Measurements from ENCODE around the gene GAB3.

DNA sequence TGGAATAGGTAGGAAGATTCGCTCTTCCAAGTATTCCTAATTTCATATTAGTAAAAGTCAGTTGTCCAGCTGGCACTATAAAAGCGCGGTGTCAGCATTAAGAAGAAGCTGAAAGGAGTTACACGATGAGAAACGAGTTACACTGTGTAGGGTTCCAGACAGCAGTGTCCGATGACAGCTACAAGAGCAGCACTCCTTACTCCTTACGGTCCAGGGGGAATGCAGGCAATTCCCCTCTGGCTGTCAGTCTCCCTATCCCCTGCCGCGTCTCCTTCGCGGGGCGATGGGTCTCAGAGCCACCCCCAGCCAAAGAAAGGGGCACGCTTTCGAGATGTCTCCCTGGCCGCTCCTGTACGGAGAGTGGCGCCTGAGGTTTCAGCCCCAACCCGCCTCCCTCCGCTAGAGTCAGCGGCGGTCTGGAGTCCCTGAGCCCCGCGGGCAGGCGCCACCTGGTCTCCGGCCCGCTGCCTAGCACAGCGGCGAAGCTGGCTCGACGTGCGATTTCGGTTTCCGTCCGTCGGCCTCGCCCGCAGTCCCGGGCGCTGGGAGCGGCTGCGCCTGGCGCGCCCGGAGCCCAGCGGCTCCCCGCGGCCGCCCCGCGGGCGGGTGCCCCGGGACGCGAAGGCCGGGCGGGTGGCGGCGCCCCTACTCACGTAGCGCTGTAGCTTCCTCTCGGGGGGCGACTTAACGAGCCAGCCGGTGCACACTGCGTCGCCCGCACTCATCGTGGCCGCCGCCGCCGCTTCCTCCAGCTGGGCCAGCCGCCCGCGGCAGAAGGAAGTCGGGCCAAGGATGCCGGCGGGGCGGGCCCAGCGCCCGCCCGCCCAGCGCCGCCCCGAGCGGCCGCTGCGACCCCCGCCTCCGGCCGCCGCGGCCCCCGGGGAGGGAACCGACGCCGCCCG is at the start of gene GAB3:
- TF ChIP-seq POLR2A (IDR thresholded peaks at IDR 0.05; ENCODE audit: low read length) (peak; percentile 42), GATA1 (IDR thresholded peaks at IDR 0.05; ENCODE audit: low read depth, low read length) (no peak)
